H1 (cell line): ENCODE measurements around the gene ZDHHC3.

Experiments used
- CBX5 ChIP-seq: fragments of 300-800, 300-1000 bp; sonication (generic); IDR thresholded peaks from 2 replicates; pipeline ENCODE4 v1.7.1; 2016; ENCODE audit warnings: antibody characterized with exemption, low read length, low read depth
- CEBPB ChIP-seq: IDR thresholded peaks from 2 replicates; pipeline ENCODE4 v1.6.1; 2012; ENCODE audit warnings: low read depth, low read length
- CHD1 ChIP-seq: IDR thresholded peaks from 2 replicates; pipeline ENCODE4 v1.6.1; 2012; ENCODE audit warnings: low read depth, low read length, improper control_type of control experiment
- EGR1 ChIP-seq: IDR thresholded peaks from 2 replicates; pipeline ENCODE4 v1.6.1; 2011; ENCODE audit warnings: low read depth, low read length, borderline replicate concordance
- EP300 ChIP-seq, 2 experiments: IDR thresholded peaks; 1 replicate in 1 of 2; 2 replicates in 1 of 2; pipeline ENCODE4 v1.6.1; 2011 to 2012; ENCODE audit warnings: low read depth in 2 of 2, low read length in 2 of 2, mild to moderate bottlenecking in 2 of 2, borderline replicate concordance in 1 of 2, inconsistent platforms in 1 of 2, moderate library complexity in 1 of 2
- HDAC6 ChIP-seq: IDR thresholded peaks from one replicate; pipeline ENCODE4 v1.7.1; 2012; ENCODE audit warnings: low read depth, mild to moderate bottlenecking, inconsistent platforms, low read length, moderate library complexity
- POLR2A ChIP-seq, 2 experiments: IDR thresholded peaks; 1 replicate in 1 of 2; 2 replicates in 1 of 2; pipeline ENCODE4 v1.6.1; 2011; ENCODE audit warnings: low read depth in 2 of 2, low read length in 2 of 2, mild to moderate bottlenecking in 2 of 2; ENCODE audit errors: control extremely low read depth in 1 of 2
- POLR2AphosphoS5 ChIP-seq: IDR thresholded peaks from 2 replicates; pipeline ENCODE4 v1.6.1; 2011; ENCODE audit warnings: low read depth, low read length
- RAD21 ChIP-seq, 2 experiments: IDR thresholded peaks in 1 of 2; conservative IDR thresholded peaks in 1 of 2; 2 replicates each; pipeline ENCODE4 v1.6.1; 2011; ENCODE audit warnings: low read depth in 2 of 2, low read length in 2 of 2, improper control_type of control experiment in 1 of 2, inconsistent platforms in 1 of 2, mild to moderate bottlenecking in 1 of 2, moderate library complexity in 1 of 2
- SRF ChIP-seq: IDR thresholded peaks from 2 replicates; pipeline ENCODE4 v1.6.1; 2011; ENCODE audit warnings: mild to moderate bottlenecking, low read depth, low read length, moderate library complexity
- TAF1 ChIP-seq: IDR thresholded peaks from 2 replicates; pipeline ENCODE4 v1.6.1; 2011; ENCODE audit warnings: mild to moderate bottlenecking, low read depth, low read length
- TF ChIP-seq, protein P1 (sequence below), 3 experiments: IDR thresholded peaks; 1 replicate in 2 of 3; 2 replicates in 1 of 3; pipeline versions ENCODE4 v1.5.1 to v1.6.1; 2011; ENCODE audit warnings: low read length in 3 of 3, mild to moderate bottlenecking in 3 of 3, inconsistent platforms in 2 of 3, low read depth in 1 of 3, moderate library complexity in 1 of 3; ENCODE audit not compliant: insufficient read depth in 1 of 3; ENCODE audit errors: control extremely low read depth in 1 of 3

GRCh38 chr3:44981220-44981619 is 5.2 kb upstream of the ZDHHC3 start:
- TF ChIP-seq EP300 (IDR thresholded peaks at IDR 0.05; ENCODE audit: borderline replicate concordance in 1 of 2, low read depth in 2 of 2, low read length in 2 of 2) = no peak
- no peak for TF ChIP-seq HDAC6
- no peak for TF ChIP-seq CBX5
- TF ChIP-seq, protein P1, sequence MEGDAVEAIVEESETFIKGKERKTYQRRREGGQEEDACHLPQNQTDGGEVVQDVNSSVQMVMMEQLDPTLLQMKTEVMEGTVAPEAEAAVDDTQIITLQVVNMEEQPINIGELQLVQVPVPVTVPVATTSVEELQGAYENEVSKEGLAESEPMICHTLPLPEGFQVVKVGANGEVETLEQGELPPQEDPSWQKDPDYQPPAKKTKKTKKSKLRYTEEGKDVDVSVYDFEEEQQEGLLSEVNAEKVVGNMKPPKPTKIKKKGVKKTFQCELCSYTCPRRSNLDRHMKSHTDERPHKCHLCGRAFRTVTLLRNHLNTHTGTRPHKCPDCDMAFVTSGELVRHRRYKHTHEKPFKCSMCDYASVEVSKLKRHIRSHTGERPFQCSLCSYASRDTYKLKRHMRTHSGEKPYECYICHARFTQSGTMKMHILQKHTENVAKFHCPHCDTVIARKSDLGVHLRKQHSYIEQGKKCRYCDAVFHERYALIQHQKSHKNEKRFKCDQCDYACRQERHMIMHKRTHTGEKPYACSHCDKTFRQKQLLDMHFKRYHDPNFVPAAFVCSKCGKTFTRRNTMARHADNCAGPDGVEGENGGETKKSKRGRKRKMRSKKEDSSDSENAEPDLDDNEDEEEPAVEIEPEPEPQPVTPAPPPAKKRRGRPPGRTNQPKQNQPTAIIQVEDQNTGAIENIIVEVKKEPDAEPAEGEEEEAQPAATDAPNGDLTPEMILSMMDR (IDR thresholded peaks at IDR 0.05; ENCODE audit: control extremely low read depth in 1 of 3, insufficient read depth in 1 of 3, low read depth in 1 of 3, low read length in 3 of 3) = no peak
- TF ChIP-seq POLR2AphosphoS5 = no peak
- TF ChIP-seq TAF1 = no peak
- TF ChIP-seq POLR2A (IDR thresholded peaks at IDR 0.05; ENCODE audit: control extremely low read depth in 1 of 2, low read depth in 2 of 2, low read length in 2 of 2) = no peak
- no peak for TF ChIP-seq CHD1
- TF ChIP-seq CEBPB = no peak
- no peak for TF ChIP-seq SRF
- TF ChIP-seq EGR1 = no peak
- no peak for TF ChIP-seq RAD21 (IDR thresholded peaks at IDR 0.05 in 1 of 2, conservative IDR thresholded peaks at IDR 0.05 in 1 of 2; ENCODE audit: low read depth in 2 of 2, low read length in 2 of 2)
